Sigmoid colon (tissue), 4 donors: ENCODE measurements around the gene SYNJ1.

Source experiments
- CTCF ChIP-seq, 4 experiments: fragments of 450-650 bp in 3 of 4; fragments of 200-600 bp in 1 of 4; IDR thresholded peaks; one replicate each; pipeline ENCODE4 v1.5.1; 2016 to 2019; ENCODE audit warnings: antibody characterized with exemption in 4 of 4, mild to moderate bottlenecking in 3 of 4, moderate library complexity in 2 of 4
- EP300 ChIP-seq, 4 donors: sonication (generic); formaldehyde crosslinking; IDR thresholded peaks; one replicate each; pipeline ENCODE4 v1.6.1; 2017; ENCODE audit warnings: antibody characterized with exemption in 4 of 4
- POLR2A ChIP-seq, 2 donors: fragments of 450-650 bp; IDR thresholded peaks; one replicate each; pipeline ENCODE4 v1.6.1; 2016; ENCODE audit warnings: antibody characterized with exemption in 2 of 2, mild to moderate bottlenecking in 2 of 2, moderate library complexity in 2 of 2
- POLR2AphosphoS5 ChIP-seq, 4 donors: sonication (generic); formaldehyde crosslinking; IDR thresholded peaks; one replicate each; pipeline ENCODE4 v1.6.1; 2017; ENCODE audit warnings: antibody characterized with exemption in 4 of 4

GRCh38 chr21:32728456-32728839 lies 635 bp upstream of the SYNJ1 start:
- TF ChIP-seq CTCF (IDR thresholded peaks at IDR 0.05) (no peak), POLR2A (IDR thresholded peaks at IDR 0.05) (no peak), EP300 (IDR thresholded peaks at IDR 0.05) (no peak), POLR2AphosphoS5 (IDR thresholded peaks at IDR 0.05) (no peak)
